H9 (cell line): ENCODE results near the gene PPP4R2. TPM values are rescaled to one million over a fixed set of nuclear protein-coding genes. Genes with fewer than 3 reads are reported as not detected.

Source experiments
- DNase-seq: peaks from one replicate; pipeline ENCODE4 v3.0.0-alpha.2; 2017
- H2AFZ ChIP-seq: one replicate; pipeline ENCODE4 v1.6.1; 2013; ENCODE audit warnings: mild to moderate bottlenecking, low read length, control low read depth, moderate library complexity
- H2AK5ac ChIP-seq: 2 replicates; pipeline ENCODE4 v1.6.1; 2013; ENCODE audit warnings: low read length, control low read depth, mixed read lengths; ENCODE audit not compliant: insufficient read length
- H2BK120ac ChIP-seq: one replicate; pipeline ENCODE4 v1.6.1; 2013; ENCODE audit warnings: low read depth, mild to moderate bottlenecking, low read length, control low read depth, inconsistent platforms; ENCODE audit not compliant: poor library complexity, severe bottlenecking
- H2BK12ac ChIP-seq: 2 replicates; pipeline ENCODE4 v1.6.1; 2013; ENCODE audit warnings: low read length, control low read depth, mixed read lengths, low read depth; ENCODE audit not compliant: insufficient read length
- H2BK15ac ChIP-seq: 2 replicates; pipeline ENCODE4 v1.6.1; 2013; ENCODE audit warnings: low read depth, low read length, control low read depth
- H2BK20ac ChIP-seq: one replicate; pipeline ENCODE4 v1.6.1; 2013; ENCODE audit warnings: low read depth, mild to moderate bottlenecking, low read length, control low read depth, inconsistent platforms; ENCODE audit not compliant: poor library complexity, severe bottlenecking
- H2BK5ac ChIP-seq: 2 replicates; pipeline ENCODE4 v1.6.1; 2013; ENCODE audit warnings: low read length, control low read depth, mixed read lengths; ENCODE audit not compliant: insufficient read length
- H3K14ac ChIP-seq: 2 replicates; pipeline ENCODE4 v1.6.1; 2013; ENCODE audit warnings: low read length, control low read depth; ENCODE audit not compliant: insufficient read depth
- H3K18ac ChIP-seq: 2 replicates; pipeline ENCODE4 v1.6.1; 2013; ENCODE audit warnings: low read depth, mild to moderate bottlenecking, mixed read lengths, low read length, control low read depth; ENCODE audit not compliant: insufficient read length
- H3K23ac ChIP-seq: 2 replicates; pipeline ENCODE4 v1.6.1; 2013; ENCODE audit warnings: low read length, control low read depth, mixed read lengths, low read depth; ENCODE audit not compliant: insufficient read length
- H3K23me2 ChIP-seq: 2 replicates; pipeline ENCODE4 v1.6.1; 2013; ENCODE audit warnings: low read depth, mild to moderate bottlenecking, mixed read lengths, low read length, control low read depth; ENCODE audit not compliant: insufficient read length, poor library complexity, severe bottlenecking
- H3K27ac ChIP-seq: 2 replicates; pipeline ENCODE4 v1.5.1; 2013; ENCODE audit warnings: low read length, control low read depth, mixed read lengths, low read depth; ENCODE audit not compliant: insufficient read length
- H3K27me3 ChIP-seq: 2 replicates; pipeline ENCODE4 v1.6.1; 2013; ENCODE audit warnings: low read length, control low read depth, inconsistent platforms; ENCODE audit not compliant: insufficient read depth
- H3K4ac ChIP-seq: 2 replicates; pipeline ENCODE4 v1.6.1; 2013; ENCODE audit warnings: low read depth, mild to moderate bottlenecking, control low read depth, inconsistent platforms, low read length, moderate library complexity
- H3K4me1 ChIP-seq: 2 replicates; pipeline ENCODE4 v1.6.1; 2013; ENCODE audit warnings: low read length, control low read depth, inconsistent platforms; ENCODE audit not compliant: insufficient read depth
- H3K4me2 ChIP-seq: 2 replicates; pipeline ENCODE4 v1.6.1; 2013; ENCODE audit warnings: low read length, control low read depth, mixed read lengths; ENCODE audit not compliant: insufficient read length, insufficient read depth
- H3K56ac ChIP-seq: 2 replicates; pipeline ENCODE4 v1.6.1; 2013; ENCODE audit warnings: low read depth, mild to moderate bottlenecking, mixed read lengths, low read length, control low read depth; ENCODE audit not compliant: insufficient read length
- H3K79me1 ChIP-seq: 2 replicates; pipeline ENCODE4 v1.6.1; 2013; ENCODE audit warnings: low read depth, mild to moderate bottlenecking, moderate library complexity, low read length, control low read depth, inconsistent platforms; ENCODE audit not compliant: insufficient read depth, poor library complexity, severe bottlenecking
- H3K79me2 ChIP-seq: 2 replicates; pipeline ENCODE4 v1.6.1; 2013; ENCODE audit warnings: low read length, control low read depth, inconsistent platforms; ENCODE audit not compliant: insufficient read depth
- H3K9ac ChIP-seq: 2 replicates; pipeline ENCODE4 v1.6.1; 2013; ENCODE audit warnings: low read length, control low read depth, mixed read lengths; ENCODE audit not compliant: insufficient read length; ENCODE audit errors: extremely low read depth
- H3K9me3 ChIP-seq: one replicate; pipeline ENCODE4 v1.6.1; 2013; ENCODE audit warnings: low read depth, low read length, inconsistent platforms; ENCODE audit not compliant: control insufficient read depth
- H3T11ph ChIP-seq: one replicate; pipeline ENCODE4 v1.6.1; 2013; ENCODE audit warnings: mild to moderate bottlenecking, low read length, control low read depth, inconsistent platforms
- H4K20me1 ChIP-seq: one replicate; pipeline ENCODE4 v1.6.1; 2013; ENCODE audit not compliant: control insufficient read depth, insufficient read length, insufficient read depth
- H4K5ac ChIP-seq: 2 replicates; pipeline ENCODE4 v1.6.1; 2013; ENCODE audit warnings: low read depth, mild to moderate bottlenecking, mixed read lengths, low read length, control low read depth; ENCODE audit not compliant: insufficient read length
- H4K8ac ChIP-seq: replicated peaks from 2 replicates; pipeline ENCODE4 v1.6.1; 2013; ENCODE audit warnings: low read length, control low read depth, mixed read lengths, low read depth; ENCODE audit not compliant: insufficient read length
- H4K91ac ChIP-seq: 2 replicates; pipeline ENCODE4 v1.6.1; 2013; ENCODE audit warnings: low read depth, mild to moderate bottlenecking, moderate library complexity, mixed read lengths, low read length, control low read depth; ENCODE audit not compliant: insufficient read length
- H3K27ac Mint-ChIP-seq, 3 experiments: 2 replicates in 2 of 3; 3 replicates in 1 of 3; pipeline ENCODE4 v1.8.0; 2020 to 2021; ENCODE audit warnings: mixed read lengths in 3 of 3, mild to moderate bottlenecking in 1 of 3, moderate library complexity in 1 of 3
- H3K27me3 Mint-ChIP-seq: 2 replicates; pipeline ENCODE4 v1.8.0; 2021; ENCODE audit warnings: low read depth, mild to moderate bottlenecking, moderate library complexity, mixed read lengths
- H3K36me3 Mint-ChIP-seq, 3 experiments: 2 replicates in 2 of 3; 3 replicates in 1 of 3; pipeline ENCODE4 v1.8.0; 2020 to 2021; ENCODE audit warnings: low read depth in 3 of 3, mixed read lengths in 3 of 3; ENCODE audit not compliant: insufficient read depth in 1 of 3
- H3K4me1 Mint-ChIP-seq, 2 experiments: 2 replicates each; pipeline ENCODE4 v1.8.0; 2020; ENCODE audit warnings: mixed read lengths in 2 of 2
- H3K4me3 Mint-ChIP-seq, 2 experiments: 2 replicates in 1 of 2; 3 replicates in 1 of 2; pipeline ENCODE4 v1.8.0; 2020 to 2021; ENCODE audit warnings: mild to moderate bottlenecking in 2 of 2, mixed read lengths in 2 of 2, moderate library complexity in 1 of 2
- H3K9me3 Mint-ChIP-seq, 2 experiments: 2 replicates in 1 of 2; 3 replicates in 1 of 2; pipeline ENCODE4 v1.8.0; 2020; ENCODE audit warnings: mild to moderate bottlenecking in 2 of 2, mixed read lengths in 2 of 2, moderate library complexity in 1 of 2
- WGBS: extraction: QIAGEN DNeasy Blood & Tissue Kit; methylation state at CpG from one replicate; pipeline ENCODE4 v1.1.7; 2013; ENCODE audit warnings: missing lambda C conversion rate, low lambda C conversion rate, mixed read lengths; ENCODE audit not compliant: insufficient read length; ENCODE audit errors: extremely low coverage; 5-methylcytosine and 5-hydroxymethylcytosine counted together
- total RNA-seq: library from RNA; stranded (reverse); gene quantifications from 2 replicates; pipeline ENCODE4 v1.2.1, GENCODE V29; 2021
- TF ChIP-seq, protein P1 (sequence below): fragments of 200-600 bp; sonication (generic); conservative IDR thresholded peaks from 3 replicates; pipeline ENCODE4 v1.8.0; 2021; ENCODE audit warnings: antibody characterized with exemption, mild to moderate bottlenecking

PPP4R2 gene
- total RNA-seq, 1 experiment from 2014 or later, result 132 TPM

DNA sequence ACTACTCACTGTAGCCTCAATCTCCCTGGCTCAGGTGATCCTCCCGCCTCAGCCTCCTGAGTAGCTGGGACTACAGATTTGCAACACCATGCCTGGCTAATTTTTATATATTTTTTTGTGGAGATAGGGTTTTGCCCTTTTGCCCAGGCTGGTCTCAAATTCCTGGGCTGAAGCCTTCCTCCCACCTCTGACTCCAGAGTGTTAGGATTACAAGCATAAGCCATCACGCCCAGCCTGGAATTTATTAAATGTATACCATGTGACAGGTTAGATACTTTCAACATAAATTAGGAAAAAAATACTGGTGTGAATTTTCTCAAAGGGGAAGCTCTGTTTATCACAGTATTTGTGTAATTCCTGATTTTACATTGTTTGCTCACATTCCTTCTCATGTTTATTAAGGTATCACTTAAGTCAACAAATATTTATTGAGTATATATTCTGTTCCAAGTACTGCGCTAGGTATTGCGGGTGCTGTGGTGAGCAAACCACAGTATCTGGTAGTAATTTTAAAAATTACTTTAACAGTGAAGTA is 24.8 kb downstream of the PPP4R2 start:
- H3K27ac ChIP-seq, result no peak overlapping the region
- no peak overlapping the region for H3K14ac ChIP-seq
- DNase-seq, result no peak
- H3K79me1 ChIP-seq, result peaks cover 16% of the 10 kb centered on the region
- H3K4me1 ChIP-seq, result peaks cover 5% of the 10 kb centered on the region; the same call in 1 of the 2 replicates
- TF ChIP-seq, protein P1, sequence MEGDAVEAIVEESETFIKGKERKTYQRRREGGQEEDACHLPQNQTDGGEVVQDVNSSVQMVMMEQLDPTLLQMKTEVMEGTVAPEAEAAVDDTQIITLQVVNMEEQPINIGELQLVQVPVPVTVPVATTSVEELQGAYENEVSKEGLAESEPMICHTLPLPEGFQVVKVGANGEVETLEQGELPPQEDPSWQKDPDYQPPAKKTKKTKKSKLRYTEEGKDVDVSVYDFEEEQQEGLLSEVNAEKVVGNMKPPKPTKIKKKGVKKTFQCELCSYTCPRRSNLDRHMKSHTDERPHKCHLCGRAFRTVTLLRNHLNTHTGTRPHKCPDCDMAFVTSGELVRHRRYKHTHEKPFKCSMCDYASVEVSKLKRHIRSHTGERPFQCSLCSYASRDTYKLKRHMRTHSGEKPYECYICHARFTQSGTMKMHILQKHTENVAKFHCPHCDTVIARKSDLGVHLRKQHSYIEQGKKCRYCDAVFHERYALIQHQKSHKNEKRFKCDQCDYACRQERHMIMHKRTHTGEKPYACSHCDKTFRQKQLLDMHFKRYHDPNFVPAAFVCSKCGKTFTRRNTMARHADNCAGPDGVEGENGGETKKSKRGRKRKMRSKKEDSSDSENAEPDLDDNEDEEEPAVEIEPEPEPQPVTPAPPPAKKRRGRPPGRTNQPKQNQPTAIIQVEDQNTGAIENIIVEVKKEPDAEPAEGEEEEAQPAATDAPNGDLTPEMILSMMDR, result no peak
- no peaks in the 10 kb centered on the region for H3K9me3 ChIP-seq
- H2BK15ac ChIP-seq, result no peak overlapping the region
- H3K27me3 Mint-ChIP-seq, result no peaks in the 10 kb centered on the region
- H3K27me3 ChIP-seq, result no peaks in the 10 kb centered on the region
- no peak overlapping the region for H3K18ac ChIP-seq
- H3K9me3 Mint-ChIP-seq, result no peaks in the 10 kb centered on the region
- no peak overlapping the region for H2AK5ac ChIP-seq
- H3K4me2 ChIP-seq, result no peak overlapping the region
- no CpG with 5 or more reads among the region's 4 CpGs for WGBS
- no peak overlapping the region for H2BK120ac ChIP-seq
- no peak overlapping the region for H3K4me3 Mint-ChIP-seq
- no peak overlapping the region for H4K5ac ChIP-seq
- H3K23ac ChIP-seq, result no peak overlapping the region
- no peak overlapping the region for H3K56ac ChIP-seq
- H2BK12ac ChIP-seq, result no peak overlapping the region
- H3K36me3 Mint-ChIP-seq, result peaks cover 0 to 4% (median 0%) of the 10 kb centered on the region in 3 experiments; a peak in 1 of 7 replicates
- H3K4ac ChIP-seq, result no peak overlapping the region
- H3K79me2 ChIP-seq, result peaks cover 61% of the 10 kb centered on the region
- no peak overlapping the region for H2BK5ac ChIP-seq
- H3T11ph ChIP-seq, result no peak overlapping the region
- H2AFZ ChIP-seq, result no peak overlapping the region
- H3K4me1 Mint-ChIP-seq, result peaks cover 43 to 45% of the 10 kb centered on the region in 2 experiments
- H4K8ac ChIP-seq, result no peak overlapping the region
- no peaks in the 10 kb centered on the region for H3K23me2 ChIP-seq
- H4K91ac ChIP-seq, result no peak overlapping the region
- H3K27ac Mint-ChIP-seq, result no peak overlapping the region
- H3K9ac ChIP-seq, result no peak overlapping the region
- no peak overlapping the region for H2BK20ac ChIP-seq
- no peaks in the 10 kb centered on the region for H4K20me1 ChIP-seq
